HG03469 (cell line): ENCODE measurements around the gene ZNF319.
A peak's percentile ranks its signal among the peaks of the same experiment; 100 is the strongest.

Experiments used
- ATAC-seq: cut with Tn5 transposase; IDR thresholded peaks from one replicate; pipeline ENCODE4 v1.9.1; 2021; ENCODE audit warnings: mild to moderate bottlenecking, moderate library complexity, moderate number of reproducible peaks; ENCODE audit not compliant: unreplicated experiment

Gene ZNF319

DNA sequence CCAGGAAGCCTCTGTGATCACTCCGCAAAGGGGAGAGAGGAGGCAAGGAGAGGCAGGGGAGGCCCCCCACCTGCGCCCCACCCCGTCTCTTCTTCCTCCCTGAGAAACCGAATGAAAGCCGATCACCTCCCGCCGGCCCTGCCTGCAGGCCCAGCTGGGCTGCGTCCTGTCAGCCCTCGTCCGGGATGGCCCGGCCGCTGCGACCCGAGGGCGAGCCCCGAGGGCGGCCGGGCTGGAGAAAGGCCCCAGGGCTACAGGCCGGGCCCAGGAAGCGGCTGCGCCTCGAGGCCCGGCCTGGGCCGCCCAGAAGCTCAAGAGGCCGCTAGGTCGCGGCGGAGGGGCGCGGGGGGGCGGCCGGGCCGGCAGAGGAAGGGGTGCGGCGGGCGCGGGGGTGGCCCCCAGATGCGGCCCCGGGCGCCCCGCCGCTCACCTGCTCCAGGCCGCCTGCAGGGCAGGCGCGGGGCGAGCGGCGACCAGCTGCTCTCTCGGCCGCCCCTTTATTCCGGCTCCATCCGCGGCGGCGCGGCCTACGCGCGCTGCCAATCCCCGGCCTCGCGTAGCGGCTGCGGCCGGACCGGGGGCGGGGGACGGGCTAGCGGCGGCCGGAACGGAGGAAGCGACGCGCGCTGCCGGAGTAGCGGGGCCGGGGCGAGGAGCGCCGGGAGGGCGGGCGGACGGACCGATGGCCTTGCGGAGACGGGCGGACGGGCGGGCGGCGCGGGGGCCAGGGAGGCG is at the start of gene ZNF319:
Gene ZNF319 (minus strand): TSS at position 702 of the 735 bp plus-strand sequence. CDS start 2,407 bp downstream, outside the sequence.
- peak; percentile 10 for ATAC-seq

DNA sequence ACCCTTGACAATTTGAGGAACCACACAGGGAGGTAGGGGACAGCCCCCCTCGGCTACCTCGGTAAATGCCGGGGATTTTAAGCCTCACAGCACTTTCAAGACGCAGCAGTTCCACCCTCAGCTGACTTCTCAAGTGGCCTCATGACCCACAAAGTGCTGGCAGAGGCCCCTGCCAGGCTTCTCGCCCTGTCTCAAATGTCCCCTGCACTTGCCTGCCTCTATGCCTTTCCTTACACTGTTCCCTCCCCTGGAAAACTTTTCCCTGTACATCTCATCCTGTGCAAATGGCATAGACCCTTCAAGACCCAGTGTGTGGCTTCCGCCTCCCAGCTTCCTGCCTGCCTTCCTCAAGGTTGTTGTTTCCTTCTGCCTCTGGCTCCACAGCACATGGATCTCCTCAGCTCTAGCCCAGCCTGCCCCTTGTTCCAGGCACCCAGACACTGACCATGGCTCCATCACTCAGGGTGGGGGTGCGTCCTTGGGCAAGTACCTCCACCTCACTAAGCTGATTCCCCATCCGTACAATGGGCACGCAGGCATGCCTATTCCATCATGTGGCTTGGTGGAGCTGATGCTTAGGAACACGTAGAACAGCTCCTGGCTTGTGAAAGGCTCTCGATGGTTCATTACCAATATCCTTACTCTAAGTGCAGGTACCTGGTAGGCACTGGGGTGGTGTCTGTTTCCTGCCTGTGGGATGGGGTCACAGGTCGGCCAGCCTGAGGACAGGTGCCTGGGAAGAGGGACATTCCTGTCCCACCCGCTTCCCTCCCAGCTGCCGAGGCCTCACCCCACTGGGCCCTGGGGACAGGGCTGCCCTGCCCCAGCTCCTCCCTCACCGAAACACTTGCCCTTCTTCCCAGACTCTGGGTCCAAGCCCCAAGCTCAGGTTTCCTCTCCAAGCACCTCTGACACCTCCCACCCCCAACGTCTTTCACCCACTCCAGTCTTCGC is 49.0 kb upstream of the ZNF319 start:
- ATAC-seq: no peak

DNA sequence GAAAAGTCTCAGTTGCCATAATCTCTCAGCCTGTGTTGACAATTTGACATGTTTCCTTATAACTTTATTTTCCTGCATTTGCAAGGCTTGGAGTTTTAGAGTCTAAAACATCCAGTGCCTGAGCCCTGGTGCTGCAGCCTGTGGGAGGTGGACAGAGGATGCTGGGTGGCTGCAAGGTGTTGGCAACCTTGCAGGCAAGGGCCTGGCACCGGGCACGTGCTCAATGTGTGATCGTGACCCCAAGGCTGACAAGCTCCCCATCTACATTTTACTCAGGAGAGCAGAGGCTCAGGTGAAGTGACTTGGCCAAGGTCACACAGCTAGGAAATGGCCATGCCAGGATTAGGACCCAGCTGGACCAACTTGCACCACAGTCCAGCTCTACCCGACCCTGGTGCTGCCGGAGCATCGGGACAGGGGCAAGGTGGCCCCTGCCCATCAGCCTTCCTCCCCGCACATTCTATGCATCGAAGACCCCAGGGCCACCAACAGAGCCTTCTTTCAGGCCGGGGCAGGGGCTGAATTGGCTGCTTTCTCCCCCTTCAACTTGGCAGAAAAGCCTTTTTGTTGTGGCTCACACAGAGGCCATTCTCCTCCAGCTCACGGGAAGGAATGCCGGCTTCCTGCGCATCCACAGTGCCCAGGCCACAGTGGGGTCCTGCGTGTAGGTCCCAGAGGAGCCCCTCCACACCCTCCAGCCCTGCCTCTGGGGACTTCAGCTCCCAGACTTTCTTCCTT is 48.2 kb upstream of the ZNF319 start:
- no peak for ATAC-seq

DNA sequence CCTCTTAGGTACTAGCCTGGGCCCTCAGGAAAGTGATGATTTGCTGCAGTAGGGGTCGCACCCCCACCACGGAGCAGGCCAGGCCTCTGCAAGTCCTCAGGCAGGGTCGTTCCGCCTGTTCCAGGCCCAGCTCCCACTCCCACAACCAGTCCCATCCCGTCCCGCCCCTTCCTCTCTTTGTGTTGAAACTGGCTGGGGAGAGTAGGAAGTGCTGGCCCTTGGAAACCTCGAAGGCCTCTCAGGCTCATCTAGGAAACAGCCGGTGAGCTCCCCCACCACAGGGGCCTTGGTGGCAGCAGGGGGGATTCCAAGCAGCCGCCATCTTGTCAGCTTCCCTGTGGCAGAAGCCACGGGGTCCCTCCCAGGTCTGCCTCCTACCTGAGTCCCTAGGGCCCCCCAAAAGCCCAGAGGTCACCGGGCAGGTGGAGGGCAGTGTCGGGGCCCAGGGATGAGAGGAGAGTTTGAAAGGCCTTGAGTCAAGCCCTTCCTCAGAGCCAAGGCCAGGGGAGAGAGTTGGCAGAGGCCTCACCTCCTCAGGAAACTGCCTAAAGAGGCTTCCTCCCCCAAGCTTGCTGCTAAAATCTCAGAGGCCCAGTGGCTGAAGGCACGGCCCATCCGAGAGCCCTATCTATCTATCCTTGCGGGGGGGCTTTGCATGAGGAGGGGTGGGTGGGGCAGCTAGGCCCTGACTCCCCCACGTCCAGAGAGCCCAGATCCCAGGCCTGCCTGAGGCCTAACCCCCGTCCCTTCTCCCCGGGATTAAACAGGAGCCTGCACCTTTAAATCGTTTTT is 47.3 kb upstream of the ZNF319 start:
- ATAC-seq: no peak

DNA sequence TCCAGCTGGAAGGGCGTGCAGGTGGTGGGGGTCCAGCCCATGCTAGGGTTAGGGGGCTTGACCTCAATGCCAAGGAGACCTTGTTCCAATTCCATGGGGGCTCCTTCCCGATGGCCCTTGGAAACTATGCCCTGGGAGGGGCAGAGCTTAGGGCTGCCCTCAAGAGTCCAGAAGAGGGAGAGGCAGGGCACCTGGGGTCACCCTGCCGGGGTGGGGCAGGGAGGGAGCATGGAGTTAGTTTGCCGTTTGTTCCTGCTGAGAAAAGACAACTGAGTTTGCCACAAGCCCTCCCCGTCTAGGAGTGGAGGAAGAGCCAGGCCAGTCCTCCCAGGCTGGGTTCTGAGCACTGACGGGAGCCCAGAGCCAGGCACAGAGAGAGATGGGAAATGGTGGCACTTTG is 46.5 kb upstream of the ZNF319 start:
- no peak for ATAC-seq

DNA sequence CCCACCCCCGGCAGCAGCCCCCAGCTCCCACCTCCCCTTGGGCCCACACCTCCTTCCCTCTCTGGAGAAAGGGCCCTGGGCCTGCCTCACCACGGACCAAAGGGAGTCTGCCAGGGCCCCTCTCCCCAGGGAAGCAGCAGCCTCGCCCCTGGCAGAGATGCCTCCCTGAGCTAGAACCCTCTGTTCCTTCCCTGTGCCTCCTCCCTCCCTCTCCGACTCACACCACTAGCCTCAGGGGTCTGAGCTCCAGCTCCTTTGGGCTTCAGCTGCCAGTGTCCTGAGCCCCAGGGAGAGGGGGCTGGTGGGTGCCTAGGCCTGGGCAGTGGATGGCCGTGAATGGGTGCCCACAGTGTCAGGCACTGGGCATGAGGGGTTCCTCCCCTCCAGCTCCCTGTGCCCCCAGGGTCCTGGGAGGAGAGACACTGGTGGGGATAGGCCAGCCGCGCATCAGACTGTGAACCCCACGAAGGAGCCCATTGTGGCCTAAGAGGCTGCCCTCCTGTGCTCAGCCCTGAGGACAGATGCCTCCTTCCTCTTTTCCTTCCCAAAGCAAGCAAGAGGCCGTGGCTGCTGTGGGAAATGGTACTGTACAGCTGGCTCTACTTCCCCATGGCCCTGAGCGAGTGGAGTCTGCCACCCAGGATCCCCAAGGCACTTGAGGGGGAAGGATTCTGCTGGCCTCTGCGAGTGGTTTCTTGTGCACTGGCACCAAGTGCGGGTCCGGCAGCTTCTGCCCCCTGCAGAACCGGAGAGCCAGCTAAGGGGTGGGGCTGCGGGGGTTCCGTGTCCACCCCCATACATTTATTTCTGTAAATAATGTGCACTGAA is 45.8 kb upstream of the ZNF319 start:
- ATAC-seq: no peak

DNA sequence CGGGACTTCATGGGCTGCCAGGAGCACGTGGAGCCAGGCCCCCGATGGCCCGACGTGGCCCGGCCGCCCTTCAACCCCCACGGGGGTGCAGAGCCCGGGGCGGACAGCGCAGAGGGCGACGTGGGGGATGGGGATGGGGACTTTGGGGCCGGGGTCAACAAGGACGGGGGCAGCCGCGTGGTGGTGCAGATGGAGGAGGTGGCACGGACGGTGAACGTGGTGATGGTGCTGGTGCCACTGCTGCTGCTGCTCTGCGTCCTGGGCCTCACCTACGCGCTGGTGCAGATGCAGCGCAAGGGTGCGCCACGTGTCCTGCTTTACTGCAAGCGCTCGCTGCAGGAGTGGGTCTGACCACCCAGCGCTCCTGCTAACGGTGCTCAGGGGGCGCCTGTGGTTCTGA is 44.6 kb upstream of the ZNF319 start:
- no peak for ATAC-seq

DNA sequence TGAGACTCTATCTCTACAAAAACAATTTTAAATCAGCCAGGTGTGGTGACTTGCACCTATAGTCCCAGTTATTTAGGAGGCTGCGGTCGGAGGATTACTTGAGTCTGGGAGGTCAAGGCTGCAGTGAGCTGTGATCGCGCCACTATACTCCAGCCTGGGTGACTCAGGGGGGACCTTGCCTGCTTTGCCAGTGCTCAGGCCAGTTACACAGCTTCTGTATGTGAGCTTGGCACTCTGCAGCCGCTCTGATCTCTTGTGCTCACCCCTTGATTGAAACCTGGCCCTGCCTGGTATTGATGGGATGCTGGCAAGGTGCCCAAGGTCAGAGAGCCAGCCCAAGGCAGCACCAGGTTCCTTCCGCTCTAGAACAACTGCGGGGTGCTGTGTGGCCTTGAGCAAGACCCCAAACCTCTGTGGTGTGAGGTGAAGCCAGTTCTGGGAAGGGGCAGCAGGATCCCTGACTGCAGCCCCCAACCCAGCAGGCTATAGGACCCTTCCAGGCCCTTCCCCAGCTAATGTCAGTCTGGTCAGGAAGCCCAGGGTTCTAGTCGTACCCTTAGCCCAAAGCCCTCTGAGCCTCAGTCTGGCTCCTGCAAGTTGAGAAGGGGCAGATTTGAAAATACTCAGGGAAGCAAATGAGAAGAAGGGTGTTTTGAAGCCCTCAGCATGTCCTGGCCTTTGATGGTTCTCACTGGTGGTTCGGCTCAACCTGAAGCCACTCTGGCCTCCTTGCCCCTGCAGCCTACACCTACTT is 44.0 kb upstream of the ZNF319 start:
- ATAC-seq: no peak

DNA sequence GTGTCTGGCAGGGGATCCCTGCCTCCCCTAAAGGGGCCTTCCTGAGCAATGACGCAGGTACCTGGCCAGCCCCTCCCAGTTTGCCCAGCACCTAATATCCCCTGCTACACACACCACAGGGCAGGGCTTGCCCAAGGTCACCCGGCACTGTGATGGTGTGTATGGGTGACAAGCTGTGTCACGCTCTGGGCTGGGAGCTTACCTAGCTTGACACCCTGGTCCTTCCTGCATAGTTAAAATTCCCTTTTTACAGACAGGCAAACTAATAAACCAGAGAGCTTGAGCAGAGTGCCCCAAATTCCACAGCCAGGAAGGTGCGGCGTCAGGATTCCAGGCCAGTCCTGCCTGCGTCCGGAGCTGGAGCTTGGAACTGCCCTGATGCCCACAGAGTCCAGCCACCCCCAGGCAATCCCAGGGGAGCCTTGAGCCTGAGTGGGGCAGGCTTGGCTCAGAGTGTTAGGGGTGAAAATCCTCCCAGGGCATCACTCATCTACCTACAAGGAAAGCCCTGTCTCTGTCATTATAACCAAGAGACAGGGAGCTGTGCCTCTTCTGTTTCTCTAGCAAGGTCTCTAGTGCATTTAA is 43.2 kb upstream of the ZNF319 start:
- ATAC-seq: no peak

DNA sequence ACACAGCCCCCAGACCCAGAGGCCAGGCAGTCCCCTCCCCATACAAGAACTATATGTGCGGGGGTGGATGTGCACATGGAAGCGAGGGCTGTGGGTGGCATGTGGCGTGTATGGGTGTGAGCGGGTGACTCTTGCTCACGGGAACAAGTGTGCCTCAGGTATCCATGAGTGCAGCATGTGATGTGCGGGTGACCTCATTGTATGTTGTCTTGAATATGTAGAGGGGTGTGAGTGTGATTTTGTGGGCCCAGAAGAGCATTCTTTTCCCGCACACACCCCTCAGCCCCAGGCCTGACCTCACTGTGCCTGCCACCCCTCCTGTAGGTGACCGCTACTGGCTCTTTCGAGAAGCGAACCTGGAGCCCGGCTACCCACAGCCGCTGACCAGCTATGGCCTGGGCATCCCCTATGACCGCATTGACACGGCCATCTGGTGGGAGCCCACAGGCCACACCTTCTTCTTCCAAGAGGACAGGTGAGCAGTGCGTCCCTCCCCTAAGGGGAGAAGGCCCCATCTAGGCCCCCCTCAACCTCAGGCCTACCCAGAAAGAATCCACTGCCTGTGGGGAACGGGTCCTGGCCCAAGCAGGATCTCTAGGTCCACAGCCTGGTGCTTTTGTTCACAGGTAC is 42.5 kb upstream of the ZNF319 start:
- no peak for ATAC-seq

DNA sequence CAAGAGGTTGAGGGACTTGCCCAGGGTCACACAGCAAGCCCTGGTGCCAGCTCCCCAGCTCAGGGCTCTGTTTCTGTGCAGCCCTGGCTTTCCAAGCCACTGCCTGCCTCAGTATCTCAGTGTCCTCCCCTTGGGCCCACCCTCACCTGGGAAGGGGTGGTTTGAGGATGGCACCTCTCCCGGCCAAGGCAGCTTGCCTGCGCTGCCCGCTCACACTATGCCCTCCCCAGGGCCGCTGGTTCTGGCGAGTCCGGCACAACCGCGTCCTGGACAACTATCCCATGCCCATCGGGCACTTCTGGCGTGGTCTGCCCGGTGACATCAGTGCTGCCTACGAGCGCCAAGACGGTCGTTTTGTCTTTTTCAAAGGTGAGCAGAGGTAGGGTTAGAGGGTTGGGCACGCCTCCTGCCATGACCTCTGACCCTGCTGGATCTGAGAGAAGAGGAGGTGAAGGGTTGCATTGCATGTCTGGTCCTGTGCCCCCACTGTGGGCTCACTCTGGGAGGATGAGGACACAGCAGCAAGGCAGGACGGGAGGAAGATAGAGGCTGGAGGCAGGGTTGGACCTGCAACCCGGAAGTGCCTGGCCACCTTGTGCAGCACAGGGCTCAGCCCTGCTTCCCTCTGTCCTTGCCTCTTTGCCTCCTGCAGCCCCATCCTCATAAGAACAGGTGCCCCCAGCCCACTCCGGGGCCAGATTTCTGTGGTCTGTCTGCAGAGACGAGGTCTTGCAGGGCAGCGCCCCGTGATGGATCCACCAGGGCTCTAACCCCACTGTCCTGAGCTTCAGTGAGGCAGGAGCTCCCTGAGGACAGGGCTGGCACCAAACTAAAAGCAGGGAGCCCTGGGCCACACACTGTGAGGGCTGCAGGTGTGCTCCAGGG is 41.8 kb upstream of the ZNF319 start:
- no peak for ATAC-seq

DNA sequence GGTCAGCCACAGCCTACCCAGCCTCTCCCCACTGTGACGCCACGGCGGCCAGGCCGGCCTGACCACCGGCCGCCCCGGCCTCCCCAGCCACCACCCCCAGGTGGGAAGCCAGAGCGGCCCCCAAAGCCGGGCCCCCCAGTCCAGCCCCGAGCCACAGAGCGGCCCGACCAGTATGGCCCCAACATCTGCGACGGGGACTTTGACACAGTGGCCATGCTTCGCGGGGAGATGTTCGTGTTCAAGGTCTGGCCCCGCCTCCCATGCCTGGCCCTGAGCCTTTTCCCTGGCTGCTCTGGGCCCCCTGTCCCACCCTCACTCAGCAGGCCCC is 41.1 kb upstream of the ZNF319 start:
- ATAC-seq: no peak

DNA sequence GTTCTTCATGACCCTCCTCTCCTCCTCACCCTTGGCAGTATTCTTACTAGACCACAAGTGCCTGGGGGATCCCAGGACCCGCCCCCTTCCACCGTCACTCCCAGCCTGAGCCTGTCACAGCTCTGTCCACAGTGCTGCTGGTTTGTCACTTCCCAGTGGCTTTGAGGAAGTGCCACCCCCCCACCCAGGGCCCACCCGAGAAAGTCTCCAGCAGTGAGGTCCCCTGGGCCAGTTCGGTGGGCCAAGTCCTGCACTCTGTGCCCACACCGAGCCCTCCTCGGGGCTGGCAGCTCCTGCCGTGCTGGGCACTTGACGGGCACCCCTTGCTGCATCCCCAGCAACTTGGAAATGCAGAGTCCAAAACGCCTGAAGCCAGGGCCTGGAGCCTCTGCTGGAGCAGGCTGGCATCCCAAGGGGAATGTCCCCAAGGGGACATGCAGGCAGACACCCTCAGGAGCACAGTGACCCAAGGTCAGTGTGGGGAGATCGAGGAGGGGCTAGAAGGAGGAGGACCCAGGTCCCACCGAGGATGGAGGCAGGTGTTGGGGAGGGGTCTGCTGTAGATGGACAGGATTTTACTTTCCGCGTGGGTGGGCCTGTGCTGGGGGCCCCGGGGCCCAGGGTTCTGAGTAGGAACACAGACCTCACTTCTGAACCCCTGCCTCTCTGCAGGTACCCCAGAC is 40.6 kb upstream of the ZNF319 start:
- ATAC-seq: no peak

DNA sequence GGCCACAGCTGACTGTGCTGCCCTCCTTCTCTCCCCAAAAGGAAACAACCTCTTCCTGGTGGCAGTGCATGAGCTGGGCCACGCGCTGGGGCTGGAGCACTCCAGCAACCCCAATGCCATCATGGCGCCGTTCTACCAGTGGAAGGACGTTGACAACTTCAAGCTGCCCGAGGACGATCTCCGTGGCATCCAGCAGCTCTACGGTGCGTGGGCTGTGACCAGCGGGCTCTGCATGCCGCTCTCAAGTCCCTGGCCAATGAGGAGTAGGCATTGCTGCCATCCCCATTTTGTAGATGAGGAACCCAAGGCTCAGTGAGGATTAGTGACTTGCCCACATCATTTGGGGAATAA is 40.0 kb upstream of the ZNF319 start:
- no peak for ATAC-seq

DNA sequence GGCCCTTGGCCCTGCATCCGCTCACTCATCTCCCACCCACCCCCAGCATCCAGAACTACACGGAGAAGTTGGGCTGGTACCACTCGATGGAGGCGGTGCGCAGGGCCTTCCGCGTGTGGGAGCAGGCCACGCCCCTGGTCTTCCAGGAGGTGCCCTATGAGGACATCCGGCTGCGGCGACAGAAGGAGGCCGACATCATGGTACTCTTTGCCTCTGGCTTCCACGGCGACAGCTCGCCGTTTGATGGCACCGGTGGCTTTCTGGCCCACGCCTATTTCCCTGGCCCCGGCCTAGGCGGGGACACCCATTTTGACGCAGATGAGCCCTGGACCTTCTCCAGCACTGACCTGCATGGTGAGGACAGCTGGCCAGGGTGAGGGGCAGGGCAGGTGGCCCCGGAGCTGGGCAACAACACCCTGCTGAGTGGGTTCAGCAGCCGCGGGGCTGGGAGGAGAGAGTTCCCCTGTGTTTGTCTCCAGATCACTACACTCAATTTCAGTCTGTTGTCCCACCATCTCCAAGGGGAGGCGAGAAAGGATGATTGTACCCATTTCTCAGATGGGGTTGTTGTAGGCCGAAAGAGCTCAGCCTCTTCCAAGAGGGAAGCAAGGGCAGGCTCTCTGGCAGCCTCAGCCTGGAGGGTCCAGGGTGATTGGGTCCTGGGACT is 39.5 kb upstream of the ZNF319 start:
- ATAC-seq: no peak

DNA sequence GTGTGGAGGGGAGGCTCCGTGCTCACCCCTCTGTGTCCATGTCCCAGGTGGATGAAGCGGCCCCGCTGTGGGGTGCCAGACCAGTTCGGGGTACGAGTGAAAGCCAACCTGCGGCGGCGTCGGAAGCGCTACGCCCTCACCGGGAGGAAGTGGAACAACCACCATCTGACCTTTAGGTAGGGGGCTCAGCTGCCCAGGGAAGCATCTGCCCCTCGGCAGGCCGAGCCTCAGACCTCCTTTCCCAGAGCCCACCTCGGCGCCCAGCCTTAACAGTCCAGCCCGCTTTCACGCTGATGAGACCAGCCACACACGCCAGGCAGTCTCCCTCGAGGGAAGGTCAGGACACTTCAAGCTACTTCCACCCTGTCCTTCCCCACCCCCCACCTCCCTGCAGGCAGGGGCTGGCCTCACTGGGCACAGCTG is 37.8 kb upstream of the ZNF319 start:
- ATAC-seq: no peak
